NCI-H146 treated with DMSO at 0.1 percent for 48 hours (cell line): ENCODE data around the gene ZNF613.
"Not testable (repeated sequence)": the region's sequence is repeated elsewhere in the genome, so short reads cannot be mapped to it uniquely, and the experiment has no call there.

ENCODE experiments used
- DNase-seq: peaks from one replicate; lab custom pipeline; 2025; ENCODE audit not compliant: unreplicated experiment; lab: John Stamatoyannopoulos, UW

The ZNF613 gene

GRCh38 chr19:51926784-51927741 lies at the start of gene ZNF613:
Gene ZNF613, plus strand, starts transcription at chr19:51927472. Its CDS starts 8,749 bp downstream, at chr19:51936221.
- DNase-seq, result peak; percentile 96

- DNase-seq, result no peak
Observed at GRCh38 chr19:51882518-51882917, 44.8 kb upstream of the ZNF613 start.

DNA sequence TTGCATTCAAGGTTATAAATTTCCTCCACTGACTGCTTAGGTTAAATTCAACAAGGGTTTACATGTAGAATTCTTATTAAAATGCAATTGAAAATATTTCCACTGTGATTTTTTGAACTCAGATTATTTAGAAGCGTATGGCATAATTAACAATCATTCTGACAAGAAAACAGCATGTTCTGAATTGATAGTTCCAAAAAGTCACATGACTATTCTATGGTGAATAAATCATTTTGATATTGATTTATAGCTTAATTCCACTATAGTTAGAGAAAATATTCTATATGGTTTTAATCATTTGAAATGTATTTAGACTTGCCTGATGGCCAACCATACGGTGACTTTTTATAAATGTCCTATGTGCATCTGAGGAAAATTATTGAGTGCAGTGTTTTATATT lies 42.6 kb upstream of the ZNF613 start:
- DNase-seq, result no peak

GRCh38 chr19:51887522-51888498 lies 39.5 kb upstream of the ZNF613 start, which contains the start of gene ZNF577:
Gene ZNF577, minus strand, starts transcription at chr19:51887951. Its CDS starts 7,569 bp downstream, at chr19:51880382.
- no peak for DNase-seq

GRCh38 chr19:51889934-51890333 lies 37.3 kb upstream of the ZNF613 start:
- DNase-seq, result no peak

DNA sequence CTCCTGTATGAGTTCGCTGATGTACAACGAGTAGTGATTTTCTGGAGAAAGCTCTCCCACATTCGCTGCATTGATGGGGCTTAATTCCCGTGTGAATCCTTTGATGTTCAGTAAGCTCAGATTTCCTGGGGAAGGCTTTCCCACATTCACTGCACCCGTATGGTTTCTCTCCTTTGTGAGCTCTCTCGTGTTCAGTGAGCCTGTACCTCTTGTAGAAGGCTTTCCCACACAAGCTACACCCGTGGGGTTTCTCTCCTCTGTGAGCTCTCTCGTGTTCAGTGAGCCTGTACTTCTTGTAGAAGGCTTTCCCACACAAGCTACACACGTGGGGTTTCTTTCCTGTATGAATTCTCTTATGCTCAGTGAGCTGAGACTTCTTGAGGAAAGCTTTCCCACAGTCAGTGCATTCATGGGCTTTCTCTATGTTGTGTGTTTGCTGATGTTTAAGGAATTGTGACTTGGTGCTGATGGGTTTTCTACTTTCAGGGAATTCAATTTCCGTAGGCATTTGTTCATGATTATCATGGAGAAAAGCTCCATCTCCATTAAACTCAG lies 36.0 kb upstream of the ZNF613 start:
- DNase-seq, result no peak

DNA sequence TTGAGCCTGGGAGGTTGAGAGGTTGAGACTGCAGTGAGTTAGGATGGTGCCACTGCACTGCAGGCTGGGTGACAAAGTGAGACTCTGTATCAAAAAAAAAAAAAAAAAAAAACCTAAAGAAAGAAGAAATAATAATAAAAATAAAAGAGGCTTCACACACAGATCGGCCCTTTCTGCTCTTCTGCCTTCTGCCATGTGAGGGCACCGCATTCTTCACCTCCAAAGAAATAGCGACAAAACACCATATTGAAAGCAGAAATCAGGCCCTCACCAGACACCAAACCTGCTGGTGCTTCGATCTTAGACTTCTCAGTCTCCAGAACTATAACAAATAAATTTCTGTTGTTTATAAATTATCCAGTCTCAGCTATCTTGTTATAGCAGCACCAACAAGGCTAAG lies 25.4 kb upstream of the ZNF613 start:
- DNase-seq, result no peak

- no peak for DNase-seq
Observed at GRCh38 chr19:51903192-51903591, 24.1 kb upstream of the ZNF613 start.

DNA sequence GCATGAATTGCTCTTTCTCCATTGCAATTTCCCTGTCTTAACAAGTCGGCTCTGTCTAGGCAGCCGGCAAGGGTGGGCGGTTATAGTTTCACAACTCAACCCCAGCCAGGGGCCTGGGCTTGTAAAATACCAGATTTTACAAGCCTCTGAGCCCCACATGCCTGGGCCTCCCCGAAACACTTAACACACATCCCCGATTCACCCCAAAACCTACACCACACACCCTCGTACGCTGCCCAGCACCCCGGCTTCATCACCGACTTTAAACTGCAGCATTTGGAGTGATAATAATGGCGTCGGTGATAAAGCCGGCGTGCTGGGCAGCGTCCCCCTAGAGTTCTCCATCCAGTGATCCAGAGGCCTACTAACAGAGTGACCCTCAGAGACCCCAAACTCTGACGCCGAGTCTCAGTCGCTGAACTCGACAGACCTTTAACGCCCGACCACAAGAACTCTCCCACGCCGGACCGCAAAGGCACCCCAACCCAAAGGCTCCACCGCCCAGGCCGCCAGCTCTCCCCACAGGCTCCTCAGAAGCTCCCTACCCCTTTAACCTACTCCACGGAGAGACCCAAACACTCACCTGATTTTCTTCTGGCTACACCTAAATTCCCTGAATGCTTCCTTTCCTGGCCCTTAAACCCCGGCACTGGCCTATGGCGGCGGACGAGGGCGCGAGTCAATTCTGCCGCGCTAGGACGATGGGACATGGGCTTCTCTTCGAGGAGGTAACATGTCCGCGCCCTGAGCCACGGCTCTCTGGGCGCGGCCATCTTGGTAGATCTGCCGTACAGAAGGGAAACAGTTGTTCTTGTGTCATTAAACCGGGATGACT lies 22.7 kb upstream of the ZNF613 start, which contains the start of gene ZNF649:
TSS of gene ZNF649 (minus strand) at position 687 of the 835 bp plus-strand sequence. CDS start 4,910 bp downstream, outside the sequence.
- DNase-seq, result peak; percentile 67

DNA sequence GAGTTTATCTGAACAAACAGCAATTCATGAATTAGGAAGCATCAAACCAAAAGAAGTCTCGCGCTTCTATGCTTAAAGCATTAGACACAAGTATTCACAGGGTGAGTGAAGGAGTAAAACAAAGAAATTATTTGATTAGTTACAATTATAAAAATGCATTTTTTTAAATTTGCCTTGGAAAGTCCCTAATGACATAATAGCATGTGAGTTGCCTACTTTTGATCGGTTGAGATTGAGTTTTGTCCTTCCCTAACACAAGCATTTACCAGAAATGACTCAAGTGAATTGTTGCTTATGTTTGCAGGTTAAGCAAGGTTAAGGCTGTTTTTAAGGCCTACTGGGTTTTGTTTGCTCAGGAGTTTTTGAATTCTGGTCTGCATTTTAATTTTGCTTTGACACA lies 22.1 kb upstream of the ZNF613 start:
- no peak for DNase-seq

GRCh38 chr19:51905639-51906038 lies 21.6 kb upstream of the ZNF613 start:
- DNase-seq, result not testable (repeated sequence)

- not testable (repeated sequence) for DNase-seq
Observed at GRCh38 chr19:51906108-51906507, 21.2 kb upstream of the ZNF613 start.

DNA sequence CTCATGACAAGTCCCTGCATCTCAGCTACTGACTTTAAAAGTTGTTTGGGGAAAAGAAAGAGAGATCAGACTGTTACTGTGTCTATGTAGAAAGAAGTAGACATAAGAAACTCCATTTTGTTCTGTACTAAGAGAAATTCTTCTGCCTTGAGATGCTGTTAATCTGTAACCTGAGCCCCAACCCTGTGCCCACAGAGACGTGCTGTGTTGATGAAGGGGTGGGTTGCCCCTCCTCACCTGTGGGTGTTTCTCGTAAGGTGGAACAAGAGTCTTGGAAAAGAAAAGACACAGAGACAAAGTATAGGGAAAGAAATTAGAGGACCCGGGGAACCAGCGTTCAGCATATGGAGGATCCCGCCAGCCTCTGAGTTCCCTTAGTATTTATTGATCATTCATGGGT lies 19.3 kb upstream of the ZNF613 start:
- not testable (repeated sequence) for DNase-seq

DNA sequence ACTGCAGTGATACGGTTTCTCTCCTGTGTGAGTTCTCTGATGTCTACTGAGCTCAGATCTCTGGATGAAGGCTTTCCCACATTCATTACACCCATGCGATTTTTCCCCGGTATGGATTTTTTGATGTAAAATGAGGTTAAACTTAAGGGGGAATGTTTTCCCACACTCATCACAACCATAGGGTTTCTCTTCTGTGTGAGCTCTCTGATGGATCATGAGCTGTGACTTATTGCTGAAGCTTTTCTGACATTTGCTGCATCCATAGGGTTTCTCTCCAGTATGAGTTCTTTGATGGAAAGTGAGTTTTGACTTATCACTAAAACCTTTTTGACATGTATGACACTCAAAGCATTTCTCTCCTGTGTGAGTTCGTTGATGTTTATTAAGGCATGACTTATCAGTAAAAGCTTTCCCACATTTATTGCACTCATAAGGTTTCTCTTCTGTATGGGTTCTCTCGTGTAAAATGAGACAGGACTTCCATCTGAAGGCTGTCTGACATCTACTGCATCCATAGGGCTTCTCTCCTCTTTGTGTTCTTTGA lies 11.9 kb upstream of the ZNF613 start:
- DNase-seq, result no peak

DNA sequence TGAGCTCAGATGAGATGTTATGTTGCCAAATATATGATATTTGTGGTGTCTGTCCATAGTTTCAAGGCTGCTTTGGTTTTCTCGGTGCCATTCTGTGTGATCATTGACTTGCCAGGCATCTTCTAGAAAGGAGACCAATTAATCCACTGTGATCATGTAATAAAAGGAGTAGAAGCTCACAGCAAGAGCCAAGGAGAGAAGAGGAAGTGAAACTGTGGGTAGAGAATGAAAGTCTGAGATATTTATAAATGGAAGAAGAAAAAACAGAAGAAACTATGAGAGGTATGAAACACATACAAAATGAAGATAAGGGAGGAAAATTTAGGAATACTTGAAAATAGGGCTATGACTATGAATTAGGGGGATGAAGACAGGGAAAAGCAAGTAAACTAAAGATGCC lies 11.1 kb upstream of the ZNF613 start:
- no peak for DNase-seq

DNA sequence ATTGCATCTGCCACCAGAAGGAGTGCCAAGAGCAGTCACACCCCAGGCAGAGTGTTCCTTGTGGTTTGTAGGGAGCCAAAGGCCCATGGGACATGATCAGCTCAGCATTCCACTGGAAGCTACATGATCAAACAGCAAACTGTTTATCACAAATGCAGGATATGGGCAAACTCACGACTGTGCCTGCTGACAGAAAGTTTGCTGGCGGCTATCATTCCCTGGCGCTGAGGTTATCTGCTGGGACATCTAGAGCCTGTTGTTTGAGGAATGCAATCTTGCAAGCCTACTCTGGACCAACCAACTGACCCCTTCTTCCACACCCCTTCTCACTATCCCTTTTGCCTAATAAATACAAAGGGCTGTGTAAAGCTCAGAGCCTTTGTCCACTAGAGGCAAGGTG lies 7.7 kb upstream of the ZNF613 start:
- DNase-seq, result no peak

- DNase-seq, result no peak
Observed at GRCh38 chr19:51921949-51922348, 5.3 kb upstream of the ZNF613 start.

GRCh38 chr19:51926426-51926783 lies 867 bp upstream of the ZNF613 start:
- no peak for DNase-seq

GRCh38 chr19:51927859-51928258 lies 587 bp downstream of the ZNF613 start:
- no peak for DNase-seq

DNA sequence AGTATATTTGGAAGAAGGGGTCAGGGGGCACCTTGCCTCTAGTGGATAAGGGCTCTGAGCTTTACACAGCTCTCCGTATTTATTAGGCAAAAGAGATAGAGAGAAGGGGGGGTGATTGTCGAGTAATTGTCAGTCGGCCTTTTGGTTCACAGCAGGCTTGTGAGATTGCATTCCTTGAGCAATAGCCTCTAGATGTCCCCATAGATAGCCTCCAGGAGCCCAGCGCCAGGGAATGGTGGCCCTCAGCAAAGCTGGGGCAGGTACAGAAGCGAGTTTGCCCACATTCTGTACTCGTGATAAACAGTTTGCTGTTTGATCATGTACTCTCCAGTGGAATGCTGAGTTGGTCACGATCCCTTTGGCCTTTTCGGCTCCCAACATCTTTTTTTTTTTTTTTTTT lies 4.6 kb downstream of the ZNF613 start:
- DNase-seq, result no peak
